ENCODE data around the gene TXNRD2.

The TXNRD2 gene

GRCh38 chr22:19875531-19876313 is 65.9 kb downstream of the TXNRD2 start:
- DNase-seq (ENCODE audit: low spot score) = no peak

GRCh38 chr22:19875061-19875530 is 66.5 kb downstream of the TXNRD2 start:
- DNase-seq (ENCODE audit: low spot score) = no peak

- DNase-seq (ENCODE audit: low spot score) = no peak
Observed at GRCh38 chr22:19874307-19875060, 67.1 kb downstream of the TXNRD2 start.

DNA sequence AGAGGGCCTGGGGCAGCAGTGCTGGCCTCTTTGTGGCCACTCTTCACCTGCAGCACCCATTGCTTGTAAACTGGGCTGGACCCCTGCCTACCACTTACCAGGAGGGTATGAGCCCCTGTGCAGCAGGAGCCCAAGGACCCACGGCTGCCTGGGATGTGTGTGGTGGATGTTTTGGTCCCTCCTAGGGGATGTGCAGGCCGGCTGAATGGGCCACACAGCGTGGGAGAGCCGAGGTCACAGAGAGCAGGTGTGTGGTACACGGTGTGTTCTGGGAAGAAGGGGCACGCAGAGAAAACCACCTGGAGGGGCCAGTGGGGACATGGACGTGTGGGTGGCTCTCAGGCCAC is 67.7 kb downstream of the TXNRD2 start:
- DNase-seq (ENCODE audit: low spot score) = no peak

DNA sequence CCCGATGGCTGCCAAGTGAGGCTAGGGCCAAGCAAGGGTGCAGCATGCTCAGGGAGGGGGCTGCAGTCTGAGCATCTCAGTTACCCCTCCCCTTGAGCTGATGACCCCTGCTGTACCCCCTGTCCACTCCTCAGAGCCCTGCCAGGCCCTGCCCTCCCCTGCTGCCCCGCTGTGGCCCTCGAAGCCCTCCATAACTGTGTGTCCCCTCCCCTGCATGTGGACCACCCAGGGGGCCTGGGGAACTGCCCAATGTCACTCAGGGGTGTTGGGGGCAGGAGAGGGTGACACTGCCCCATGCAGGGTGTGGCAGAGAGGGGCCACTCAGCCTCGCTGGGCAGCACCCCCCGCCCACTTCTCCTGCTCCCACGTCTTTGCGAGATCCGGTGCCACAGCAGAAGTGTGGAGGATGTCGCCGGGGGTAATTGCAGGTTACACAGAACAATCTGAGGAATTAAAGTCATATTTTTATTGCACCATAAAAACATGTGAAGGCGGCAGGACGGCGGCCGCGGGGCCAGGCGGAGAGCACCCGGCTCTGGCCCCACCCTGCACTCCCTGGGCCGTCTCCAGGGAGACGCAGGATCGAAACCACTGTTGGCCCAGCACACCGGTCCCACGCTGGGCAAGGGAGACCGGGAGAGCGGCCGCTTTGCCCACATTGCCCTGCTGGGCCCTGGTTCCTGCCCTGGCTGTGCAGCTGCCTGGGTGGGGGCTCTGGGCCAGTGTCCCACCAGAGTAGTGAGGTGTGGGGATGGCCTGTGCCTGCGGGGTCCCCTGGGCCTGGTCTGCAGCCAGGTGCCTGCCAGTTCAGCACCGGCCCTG is 68.3 kb downstream of the TXNRD2 start:
- no peak for DNase-seq (ENCODE audit: low spot score)

DNA sequence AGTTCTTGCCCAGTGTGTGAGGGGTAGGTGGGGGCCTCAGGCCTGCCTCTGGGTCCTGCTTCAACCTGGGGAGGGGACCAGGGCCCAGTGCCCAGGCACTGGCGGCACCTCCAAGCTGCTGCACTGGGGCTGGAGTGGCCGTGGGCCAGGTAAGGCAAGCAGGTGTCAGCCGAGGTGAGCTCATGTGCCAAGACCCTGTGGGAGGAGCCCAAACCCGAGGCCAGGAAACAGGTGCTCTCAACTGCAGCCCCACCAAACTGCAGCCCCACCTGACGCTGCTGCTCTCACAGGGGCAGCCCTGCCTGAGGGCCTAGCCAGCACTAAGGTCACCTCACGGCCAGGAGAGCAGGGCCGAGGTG is 68.9 kb downstream of the TXNRD2 start:
- DNase-seq (ENCODE audit: low spot score) = no peak

GRCh38 chr22:19871845-19872778 is 69.5 kb downstream of the TXNRD2 start:
- DNase-seq (ENCODE audit: low spot score) = no peak

GRCh38 chr22:19871023-19871844 is 70.4 kb downstream of the TXNRD2 start:
- no peak for DNase-seq (ENCODE audit: low spot score)

DNA sequence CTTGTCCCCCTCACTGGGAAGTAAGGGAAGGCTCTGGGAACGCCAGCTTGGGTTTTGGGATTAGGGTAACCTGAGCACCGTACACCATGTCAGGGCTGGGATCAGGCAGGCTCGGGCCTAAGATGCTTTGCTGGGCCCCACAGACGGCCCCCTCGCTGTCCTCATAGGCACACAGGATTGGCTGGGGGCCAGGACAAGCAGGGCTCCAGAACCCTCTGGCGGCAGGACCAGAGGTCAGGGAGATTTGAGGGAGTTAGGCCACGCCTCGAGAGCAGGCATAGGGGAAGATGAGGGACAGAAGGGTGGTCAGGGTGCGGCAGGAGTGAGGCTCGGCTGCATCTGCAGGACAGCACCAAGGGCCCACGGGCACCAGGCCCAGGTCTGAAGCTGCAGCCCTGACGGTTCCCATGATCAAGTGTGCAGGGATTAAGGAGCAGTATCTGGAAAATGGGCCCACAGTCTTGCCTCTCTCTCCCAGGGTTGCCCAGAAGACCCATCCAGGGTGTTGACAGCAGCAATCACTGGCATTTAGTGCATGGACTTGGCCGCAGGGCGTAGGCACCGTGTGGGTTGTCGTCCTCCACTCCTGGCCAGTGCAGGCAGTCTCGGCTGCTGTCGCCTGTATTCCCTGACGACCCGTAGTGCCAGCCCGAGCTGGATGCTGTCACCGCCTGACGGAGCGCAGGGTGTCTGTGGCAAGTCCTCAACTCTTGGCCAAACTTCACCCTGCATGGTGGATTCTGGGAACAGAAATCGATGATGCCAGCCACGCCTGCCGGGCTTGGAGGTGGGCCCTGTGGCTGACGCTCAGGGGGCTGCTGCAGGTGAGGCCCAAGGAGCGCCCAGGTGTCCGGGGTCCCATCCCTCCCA is 71.2 kb downstream of the TXNRD2 start:
- no peak for DNase-seq (ENCODE audit: low spot score)

- DNase-seq (ENCODE audit: low spot score) = no peak
Observed at GRCh38 chr22:19869497-19870152, 72.0 kb downstream of the TXNRD2 start.

GRCh38 chr22:19868773-19869471 is 72.7 kb downstream of the TXNRD2 start:
- no peak for DNase-seq (ENCODE audit: low spot score)

DNA sequence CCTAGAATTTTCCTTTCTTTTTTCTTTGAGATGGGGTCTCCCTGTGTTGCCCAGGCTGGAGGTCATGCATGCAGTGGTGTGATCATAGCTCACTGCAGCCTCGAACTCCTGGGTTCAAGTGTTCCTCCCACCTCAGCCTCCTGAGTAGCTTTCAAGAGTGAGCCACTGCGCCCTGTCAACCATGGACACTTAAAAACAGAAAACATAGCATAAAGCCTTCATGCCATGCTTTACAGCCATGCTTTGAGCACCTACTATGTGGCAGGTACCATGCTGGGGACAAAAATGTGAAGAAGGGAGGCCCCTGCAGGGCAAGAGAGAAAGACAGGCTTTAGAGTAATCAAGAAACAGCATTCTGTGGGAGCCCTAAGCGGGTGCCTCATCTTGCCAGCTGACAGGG is 73.3 kb downstream of the TXNRD2 start:
- DNase-seq (ENCODE audit: low spot score) = no peak

DNA sequence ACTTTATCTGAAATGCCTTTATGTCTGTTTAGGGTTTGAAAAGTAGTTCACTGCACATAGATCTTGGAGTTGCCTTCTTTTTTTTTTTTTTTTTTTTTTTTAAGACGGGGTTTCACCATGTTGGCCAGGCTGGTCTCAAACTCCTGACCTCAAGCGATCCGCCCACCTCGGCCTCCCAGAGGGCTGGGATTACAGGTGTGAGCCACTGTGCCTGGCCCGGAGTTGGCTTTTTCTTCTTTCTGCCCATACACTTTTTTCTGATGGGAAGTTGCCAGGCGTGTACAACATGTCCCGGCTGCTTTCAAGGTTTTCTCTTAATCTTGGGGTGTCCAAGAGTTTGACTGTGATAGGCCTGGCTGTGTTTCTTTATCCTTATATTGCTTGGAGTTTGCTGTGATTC is 74.0 kb downstream of the TXNRD2 start:
- DNase-seq (ENCODE audit: low spot score) = no peak

DNA sequence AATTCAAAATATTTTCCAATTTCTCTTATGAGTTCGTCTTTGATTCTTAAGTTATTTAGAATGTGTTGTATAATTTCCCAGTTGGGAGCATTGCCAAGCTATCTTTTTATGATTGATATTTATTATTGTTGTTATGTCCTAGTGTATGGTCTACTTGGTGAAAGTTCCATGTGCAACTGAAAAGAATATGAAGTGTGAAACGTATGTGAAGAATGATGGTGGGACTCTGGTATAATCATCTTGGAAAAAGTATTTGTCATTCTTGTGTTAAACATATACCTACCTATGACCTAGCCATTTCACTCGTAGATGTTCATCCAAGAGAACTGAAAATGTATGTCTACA is 75.0 kb downstream of the TXNRD2 start:
- DNase-seq (ENCODE audit: low spot score) = no peak

DNA sequence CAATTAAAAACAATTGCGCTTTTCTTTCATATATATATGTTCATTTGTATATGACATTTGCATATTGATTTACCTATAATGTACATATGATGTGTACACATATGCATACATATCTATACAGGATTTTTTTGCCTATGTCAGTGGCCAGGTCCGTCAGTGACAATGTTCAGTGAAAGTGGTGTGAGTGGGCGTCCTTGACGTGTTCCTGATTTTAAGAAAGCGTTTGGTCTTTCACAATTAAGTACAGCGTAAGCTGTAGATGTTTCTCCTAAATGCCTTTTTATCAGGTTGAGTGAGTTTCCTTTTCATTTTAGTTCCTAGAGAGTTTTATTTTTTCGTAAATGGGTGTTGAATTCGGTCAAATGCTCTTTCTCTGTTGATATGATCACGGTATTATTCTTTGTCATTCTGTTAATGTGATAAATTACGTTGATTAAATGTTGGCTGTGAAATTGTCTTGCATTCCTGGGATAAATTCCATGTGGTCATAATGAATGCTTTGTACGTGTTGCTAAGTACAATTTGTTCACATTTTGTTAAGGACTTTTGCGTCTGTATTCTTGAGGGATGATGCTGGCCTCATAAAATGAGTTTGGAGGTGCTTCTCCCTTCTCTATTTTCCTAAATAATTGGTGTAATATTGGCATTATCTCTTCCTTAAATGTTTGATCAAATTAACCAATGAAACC is 76.3 kb downstream of the TXNRD2 start:
- DNase-seq (ENCODE audit: low spot score) = no peak

GRCh38 chr22:19864538-19865106 is 77.0 kb downstream of the TXNRD2 start:
- DNase-seq (ENCODE audit: low spot score) = no peak

DNA sequence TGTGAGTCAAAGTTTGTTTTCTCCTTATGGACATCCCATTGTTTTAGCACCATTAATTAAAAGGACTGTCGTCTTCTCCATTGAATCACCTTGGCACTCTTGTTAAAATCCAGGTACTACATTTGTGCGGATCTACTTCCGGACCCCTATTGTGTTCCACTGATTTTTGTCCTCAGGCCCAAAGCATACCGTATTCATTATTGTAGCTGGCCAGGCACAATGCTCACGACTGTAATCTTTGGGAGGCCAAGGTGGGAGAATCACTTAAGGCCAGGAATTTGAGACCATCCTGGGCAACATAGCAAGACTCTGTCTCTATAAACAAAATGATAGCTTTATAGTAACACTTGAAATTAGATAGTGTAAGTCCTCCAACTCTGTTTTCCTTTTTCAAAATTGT is 78.0 kb downstream of the TXNRD2 start:
- no peak for DNase-seq (ENCODE audit: low spot score)
